NCI-H2029 treated with DMSO at 0.1 percent for 48 hours (cell line): Measurements from ENCODE around the gene THRB.
"Not testable (repeated sequence)": the region's sequence is repeated elsewhere in the genome, so short reads cannot be mapped to it uniquely, and the experiment has no call there.

Source experiments
- DNase-seq: peaks from one replicate; lab custom pipeline; 2025; lab: John Stamatoyannopoulos, UW

Gene THRB

DNA sequence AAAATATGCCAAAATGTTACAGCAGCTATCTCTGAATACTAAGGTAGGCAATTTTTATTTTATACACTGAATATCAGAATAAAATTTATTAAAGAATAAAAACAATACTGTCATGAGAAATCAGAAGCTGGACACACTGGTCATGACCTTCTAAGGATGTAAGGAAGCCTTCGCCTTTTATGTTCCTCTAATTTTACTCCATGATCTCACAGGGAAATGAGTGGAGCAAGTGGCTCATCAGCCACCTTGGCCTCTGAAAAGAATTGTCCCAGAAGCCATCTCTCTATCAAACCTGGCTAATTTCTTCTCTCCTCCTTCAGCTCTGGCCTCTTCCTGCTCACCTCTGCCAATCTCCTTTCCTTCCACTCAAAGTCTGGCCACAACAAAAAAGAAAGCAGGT is 48.6 kb downstream of the THRB start:
- DNase-seq = no peak

DNA sequence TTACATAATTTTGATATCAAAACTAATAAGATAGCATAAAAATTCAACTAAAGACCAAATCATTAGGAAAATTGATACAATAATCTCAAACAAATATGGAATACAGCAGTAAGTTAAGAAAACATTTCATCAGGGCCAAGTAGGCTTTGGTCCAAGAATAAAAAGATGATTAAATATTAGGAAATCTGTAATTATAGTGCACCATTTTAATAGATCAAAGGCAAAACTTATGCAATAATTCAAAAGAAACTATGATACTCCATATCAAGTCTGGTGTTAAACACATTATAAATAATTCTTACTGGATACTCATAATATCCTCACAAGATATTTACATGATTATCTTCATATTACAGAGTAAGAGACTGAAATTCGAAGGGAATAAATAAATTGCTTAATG is 51.2 kb downstream of the THRB start:
- DNase-seq = no peak

DNA sequence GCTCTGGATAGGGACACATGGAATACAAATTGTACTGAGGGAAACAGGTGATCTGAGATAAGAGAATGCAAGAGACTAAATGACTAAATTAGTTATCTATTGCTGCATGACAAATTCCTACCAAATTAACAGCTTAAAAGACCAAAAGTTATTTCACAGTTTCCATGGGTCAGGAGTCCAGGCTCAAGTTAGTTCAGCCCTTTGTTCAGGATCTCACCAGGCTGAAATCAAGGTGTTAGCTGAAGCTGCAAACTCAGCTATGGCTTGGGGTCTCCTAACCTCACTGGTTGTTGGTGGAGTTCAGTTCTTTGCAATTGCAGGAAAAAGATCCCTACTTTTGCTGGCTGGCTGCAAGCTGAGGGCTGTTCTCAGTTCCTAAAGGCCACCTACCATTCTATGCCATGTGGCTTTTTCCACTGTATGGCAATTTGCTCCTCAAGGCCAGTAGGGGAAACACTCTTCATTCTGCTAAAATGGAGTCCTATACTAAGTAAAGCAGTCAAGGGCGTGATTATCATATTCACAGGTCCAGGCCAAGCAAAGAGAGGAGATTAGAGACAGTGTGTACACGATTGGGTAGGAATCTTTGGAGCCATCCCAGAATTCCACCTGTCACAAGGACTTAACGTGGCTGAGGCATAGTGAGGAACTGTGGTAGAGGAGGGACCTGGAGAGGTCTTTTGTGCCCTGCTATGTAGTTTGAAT is 53.7 kb downstream of the THRB start:
- DNase-seq = no peak

DNA sequence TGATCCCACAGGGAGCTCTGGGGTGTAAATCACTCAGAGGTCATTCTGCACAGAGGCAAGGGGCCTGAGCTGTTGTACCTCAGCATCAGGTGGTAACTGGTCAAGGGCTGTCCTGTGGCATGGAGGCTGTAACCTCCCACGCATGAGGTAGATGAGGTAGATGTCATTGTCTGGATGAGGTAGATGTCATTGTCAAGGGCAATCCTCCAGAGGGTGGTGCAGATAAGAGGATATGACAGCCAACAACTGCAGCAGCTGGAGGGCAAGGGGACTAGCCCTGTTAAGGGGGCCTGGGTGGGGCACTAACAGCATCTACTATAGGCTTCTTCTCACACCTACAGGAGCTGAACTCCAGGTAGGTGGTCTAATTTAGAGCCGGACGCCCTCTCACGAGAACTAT is 55.6 kb downstream of the THRB start:
- DNase-seq = no peak

DNA sequence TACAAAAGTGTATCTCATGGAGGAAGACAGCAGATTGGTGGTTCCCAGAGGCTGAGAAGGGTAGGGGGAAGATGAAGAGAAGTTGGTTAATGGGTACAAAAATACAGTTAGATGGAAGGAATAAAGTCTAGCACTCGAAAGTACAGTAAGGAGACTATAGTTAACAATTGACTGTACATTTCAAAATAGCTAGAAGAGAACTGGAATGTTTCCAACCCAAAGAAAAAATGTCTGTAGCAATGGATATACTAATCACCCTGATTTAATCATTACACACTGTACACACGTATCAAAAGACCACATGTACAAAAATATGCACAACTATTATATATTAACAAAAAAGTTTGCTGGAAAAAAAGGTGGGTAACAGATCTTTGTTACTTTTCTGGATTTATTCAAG is 57.3 kb downstream of the THRB start:
- DNase-seq = no peak

DNA sequence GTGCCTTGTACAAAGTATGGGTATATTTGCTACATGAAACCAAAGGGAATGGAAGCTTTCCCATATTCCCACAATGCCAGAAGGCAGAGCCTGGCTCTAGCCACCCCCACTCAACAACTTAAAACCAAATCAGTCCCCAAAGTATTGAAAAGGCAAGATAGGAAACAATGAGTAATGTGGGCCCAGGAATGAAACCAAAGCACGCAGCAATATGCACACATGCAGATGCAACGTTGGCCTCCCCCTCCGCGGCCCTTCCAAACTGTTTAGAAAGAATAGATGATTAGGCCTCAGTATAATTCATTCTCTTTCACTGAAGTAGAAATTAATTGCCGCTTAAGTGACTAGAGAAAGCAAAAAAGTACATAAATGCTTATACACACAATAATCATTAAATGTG is 59.1 kb downstream of the THRB start:
- no peak for DNase-seq

DNA sequence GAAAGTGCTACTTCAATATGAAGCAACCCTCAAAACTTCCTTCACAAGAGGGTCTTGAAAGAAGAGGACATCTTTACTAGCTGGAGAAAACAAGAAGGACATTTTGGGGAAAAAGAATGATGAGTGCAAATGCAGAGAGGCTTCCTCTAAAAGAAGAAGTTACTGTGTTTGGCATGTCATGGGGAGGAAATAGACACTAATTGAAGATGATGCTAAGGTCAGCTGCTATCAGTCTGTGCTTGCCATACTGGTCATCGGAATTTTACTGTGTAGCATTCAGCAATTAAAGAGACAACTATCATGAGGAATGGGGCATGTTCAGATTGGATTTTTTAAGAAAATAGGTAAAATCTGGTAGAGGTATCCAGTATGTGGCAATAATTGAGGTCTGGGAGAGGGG is 60.0 kb downstream of the THRB start:
- DNase-seq = no peak

DNA sequence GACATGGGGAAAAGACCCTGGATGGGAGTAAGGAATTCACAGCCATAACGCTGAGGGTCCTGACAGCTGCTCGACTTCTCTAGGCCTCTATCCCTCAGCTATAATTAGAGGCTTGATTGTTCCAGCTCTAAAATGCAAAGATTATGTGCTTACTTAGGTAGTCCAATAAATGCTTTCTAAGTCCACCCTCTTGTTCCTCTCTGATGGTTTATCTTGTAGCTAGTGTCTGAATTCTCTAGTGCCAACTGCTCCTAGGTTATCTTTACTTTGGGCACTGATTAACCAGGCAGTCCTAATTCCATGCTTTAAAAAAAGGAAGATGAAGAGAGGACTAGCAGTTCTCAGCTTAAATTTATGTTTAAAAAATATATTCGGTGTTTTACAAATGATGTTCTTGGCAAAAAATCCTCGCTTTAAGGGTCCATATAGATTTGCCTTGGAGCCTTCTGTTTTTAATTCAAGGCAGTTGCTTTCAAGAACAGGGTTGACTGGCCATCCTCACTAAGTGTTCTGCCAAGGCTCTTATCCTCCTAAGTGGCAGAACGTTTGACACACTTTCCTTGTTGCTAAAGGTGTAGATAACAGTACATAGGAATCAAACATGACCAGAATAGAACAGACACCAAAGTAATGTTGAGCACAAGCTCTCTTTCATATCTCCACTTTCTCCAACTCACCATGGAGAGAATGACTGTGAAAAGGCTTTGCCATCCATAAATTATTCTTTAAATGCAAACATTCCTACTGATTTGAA is 60.6 kb downstream of the THRB start:
- no peak for DNase-seq

DNA sequence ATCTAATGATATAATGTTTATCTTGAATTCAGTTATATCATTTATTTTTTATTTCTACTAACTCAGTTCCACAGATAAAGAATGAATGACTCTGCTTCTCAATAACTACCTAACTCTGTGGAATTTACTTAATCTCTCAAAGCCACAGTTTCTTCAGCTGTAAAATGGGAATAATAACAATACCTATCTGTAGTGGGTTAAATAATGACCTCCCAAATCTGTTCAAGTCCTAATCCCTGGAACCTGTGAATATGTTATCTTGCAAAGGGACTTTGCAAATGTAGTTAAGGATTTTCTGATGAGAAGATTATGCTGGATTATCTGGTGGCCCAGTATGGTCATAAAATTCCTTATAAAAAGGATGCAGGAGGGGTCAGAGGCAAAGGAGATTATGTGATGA is 61.7 kb downstream of the THRB start:
- no peak for DNase-seq

DNA sequence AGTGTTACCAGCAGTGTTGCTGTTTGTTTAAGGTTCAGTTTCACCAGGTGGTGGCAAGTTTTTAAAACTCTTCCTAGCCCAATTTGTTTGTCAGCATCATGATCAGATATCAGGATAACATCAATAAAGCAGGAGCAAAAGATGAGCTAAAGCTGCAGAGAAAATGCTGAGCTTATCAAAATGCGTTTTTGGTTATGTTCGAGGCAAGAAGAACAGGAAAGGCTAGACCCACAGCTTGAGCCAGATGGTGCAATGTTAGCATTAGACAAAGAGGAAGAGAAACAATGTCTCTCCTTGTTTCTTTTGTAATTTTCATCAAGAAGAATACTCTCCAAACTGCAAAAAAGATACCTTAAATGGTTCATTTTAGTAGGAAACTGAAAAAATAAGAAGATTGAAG is 66.2 kb downstream of the THRB start:
- no peak for DNase-seq

DNA sequence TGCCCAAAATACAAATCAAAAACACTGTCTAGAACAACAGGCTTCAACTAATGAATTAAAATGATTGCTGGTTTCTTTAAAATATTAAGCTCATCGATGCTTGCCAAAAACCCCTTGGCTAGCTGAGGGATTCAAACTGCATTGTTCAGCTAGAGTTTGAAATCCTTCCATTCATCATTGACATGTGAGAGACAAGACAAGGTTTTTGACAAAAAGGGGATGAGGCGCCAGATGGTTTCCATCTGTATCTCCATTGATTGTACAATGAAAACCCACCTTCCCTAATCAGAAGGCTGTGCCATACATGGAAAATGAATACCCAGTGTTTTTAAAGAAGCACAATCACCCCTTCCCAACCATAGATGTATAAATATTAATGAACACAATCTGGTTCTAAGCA is 67.8 kb downstream of the THRB start:
- DNase-seq = no peak

DNA sequence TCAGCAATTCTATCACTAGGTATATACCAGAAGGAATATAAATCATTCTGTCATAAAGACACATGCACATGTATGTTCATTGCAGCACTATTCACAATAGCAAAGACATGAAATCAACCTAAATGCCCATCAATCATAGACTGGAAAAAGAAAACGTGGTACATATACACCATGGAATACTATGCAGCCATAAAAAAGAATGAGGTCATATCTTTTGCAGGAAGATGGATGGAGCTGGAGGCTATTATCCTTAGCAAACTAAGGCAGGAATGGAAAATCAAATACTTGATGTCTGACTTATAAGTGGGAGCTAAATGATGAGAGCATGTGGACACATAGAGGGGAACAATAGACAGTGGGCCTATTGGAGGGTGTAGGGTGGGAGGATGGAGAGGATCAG is 73.8 kb downstream of the THRB start:
- DNase-seq = not testable (repeated sequence)

DNA sequence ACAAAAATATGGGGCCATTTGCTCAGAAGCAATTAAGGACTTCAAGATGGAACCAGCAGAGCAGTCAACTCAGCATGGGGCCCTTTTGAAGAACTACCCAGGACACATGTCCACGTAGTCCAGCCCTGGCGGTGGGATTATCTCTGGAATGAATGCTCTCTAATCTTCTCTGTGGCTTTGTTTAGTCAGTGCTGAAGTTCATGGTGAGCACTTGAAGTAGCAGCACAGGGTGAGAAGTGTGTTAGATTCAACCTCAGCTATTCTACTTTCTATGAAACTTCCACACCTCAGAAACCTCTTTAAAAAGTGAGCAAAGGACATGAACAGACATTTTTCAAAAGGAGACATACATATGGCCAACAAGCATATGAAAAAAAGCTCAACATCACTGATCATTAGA is 74.4 kb downstream of the THRB start:
- no peak for DNase-seq

DNA sequence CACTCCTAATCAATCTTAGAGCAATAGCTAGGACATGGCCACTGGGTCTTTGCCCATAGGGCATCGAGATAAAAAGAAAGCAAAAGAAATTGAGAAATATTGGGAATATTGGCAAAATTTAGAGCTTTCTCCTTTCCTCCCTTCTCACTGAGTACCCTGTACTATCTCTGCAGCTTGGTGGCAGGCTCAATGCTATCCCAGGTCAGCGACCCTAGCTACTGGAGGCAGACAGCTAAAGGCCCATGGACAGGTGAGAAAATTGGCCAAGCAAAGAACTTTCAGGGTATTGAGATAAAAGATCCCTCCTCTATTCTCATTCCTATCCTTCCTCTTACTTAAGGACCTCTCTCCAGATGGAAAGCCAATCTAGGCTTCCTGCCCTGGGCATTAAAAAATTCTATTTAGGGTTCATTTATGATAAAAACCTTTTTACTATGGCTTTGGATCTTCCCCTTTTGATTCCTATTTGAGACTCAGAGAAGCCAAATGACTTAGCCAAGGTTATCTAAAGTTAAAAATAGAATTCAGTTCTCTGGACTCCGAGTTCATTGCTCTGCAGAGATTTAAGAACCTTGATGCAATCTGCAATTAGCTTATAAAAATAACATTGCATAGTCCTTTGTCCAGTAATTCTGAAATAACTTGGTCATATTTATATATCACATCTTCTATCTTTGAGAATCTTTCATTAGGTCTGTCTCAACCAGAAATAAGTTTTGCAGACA is 75.4 kb downstream of the THRB start:
- no peak for DNase-seq

DNA sequence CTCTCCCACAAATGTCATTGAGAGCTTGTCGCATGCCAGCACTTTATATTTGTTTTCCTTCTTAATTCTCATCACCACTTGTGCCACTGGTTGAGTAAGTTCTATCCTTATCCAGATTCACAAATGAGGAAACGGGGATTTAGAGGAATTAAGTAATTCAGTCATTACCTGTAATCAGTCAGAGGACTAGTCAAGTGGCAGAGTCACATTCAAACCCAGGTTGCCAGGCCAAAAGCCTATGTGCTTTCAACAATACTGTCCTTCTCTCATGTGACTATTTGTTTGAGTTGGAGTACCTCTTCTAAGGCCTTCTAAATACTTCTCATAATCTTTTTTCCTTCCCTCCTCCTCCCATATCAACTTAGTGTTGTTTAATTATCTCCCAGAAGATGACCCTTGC is 76.9 kb downstream of the THRB start:
- no peak for DNase-seq

DNA sequence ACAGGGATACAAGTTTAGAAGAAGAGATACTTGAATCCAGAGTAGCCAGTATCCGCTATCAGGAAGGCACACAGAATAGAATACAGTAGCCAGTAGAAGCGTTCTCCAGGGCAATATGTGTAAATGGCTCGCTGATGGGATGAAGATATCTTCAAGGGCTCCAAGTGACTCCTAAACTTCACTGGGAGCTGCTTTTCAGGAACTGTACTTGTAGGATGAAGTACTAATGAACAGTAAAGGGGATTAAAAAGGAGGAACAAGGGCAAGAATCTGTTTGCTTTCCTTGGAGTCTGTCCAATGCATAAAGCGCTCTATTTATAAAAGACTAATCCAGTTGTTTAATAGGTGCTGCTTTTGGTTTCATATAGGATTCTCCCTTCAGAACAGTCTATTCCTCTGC is 78.4 kb downstream of the THRB start:
- DNase-seq = no peak

DNA sequence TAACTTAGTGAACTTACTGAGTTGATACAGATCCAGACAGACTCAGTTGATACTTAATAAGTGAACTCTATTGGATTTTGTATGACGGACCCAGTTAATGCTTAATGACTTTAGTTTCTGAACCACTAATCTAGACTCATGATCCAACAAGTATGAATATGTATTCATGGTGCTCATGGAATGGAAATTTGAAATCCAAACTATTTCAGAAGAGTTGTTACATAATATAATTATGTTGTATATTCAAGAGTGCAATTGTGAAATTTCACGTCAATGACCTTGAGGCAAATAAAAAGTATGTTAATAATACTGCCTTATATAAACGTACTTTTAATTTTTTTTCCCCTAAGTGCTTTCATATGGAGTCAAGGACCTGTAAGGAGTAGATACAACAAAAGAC is 78.8 kb downstream of the THRB start:
- DNase-seq = no peak

DNA sequence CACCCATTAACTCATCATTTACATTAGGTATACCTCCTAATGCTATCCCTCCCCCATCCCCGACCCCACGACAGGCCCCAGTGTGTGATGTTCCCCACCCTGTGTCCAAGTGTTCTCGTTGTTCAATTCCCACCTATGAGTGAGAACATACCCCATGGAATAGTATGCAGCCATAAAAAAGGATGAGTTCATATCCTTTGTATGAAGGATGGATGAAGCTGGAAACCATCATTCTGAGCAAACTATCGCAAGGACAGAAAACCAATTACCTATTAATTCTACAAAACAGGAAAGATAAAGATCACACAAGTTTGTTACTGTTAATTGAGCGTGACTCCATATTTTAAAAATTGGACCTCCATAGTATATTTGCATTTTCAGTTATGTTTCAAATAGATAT is 81.0 kb downstream of the THRB start:
- DNase-seq = not testable (repeated sequence)

DNA sequence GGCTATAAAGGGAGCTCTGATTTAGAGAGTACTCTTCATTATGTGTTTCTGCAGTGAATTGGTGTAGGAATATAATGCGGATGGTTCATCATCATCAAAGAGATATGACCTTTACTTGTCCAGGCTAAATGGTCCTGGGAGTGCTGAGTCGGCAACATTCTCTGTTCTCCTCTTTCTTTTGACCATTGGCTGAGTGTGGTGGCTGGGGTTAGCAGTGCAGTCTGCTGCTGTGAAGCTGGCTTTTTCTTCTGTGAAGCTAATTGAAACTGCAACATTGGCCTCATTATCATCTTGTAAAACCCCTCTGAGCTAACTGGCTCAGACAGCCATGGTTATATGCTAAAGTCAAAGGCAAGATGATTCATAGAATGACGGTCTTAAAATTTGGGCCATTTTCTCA is 83.8 kb downstream of the THRB start:
- no peak for DNase-seq

DNA sequence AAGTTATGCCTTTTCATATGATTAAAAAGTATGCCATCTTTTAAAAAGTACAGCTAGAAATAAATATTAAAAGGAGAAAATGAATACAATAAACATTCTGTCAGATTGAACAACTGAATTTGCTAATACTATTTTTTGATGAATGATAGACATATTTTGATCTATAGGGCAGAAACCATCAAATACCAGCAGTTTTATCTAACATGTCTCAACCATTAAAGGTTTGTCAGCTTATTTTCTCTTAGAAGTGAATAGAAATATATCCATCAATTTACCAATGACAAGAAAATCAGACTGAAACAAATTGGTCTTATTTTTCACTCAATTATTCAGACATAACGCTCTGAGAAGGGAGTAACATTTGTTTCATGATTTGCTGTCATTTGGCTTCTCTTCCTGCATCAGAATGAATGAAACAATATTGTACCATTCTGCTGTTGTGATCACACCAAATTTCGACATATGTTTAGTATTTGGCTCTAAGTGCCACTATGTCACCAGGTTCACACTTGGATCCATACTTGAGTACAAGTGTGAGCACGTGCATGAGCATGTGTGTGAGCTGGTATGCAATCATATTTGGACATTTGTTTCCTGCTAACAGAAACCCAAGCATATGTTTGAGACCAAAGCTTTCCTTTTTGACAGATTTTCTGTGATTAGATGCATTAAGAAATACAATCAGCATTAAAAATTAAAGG is 86.5 kb downstream of the THRB start:
- no peak for DNase-seq

DNA sequence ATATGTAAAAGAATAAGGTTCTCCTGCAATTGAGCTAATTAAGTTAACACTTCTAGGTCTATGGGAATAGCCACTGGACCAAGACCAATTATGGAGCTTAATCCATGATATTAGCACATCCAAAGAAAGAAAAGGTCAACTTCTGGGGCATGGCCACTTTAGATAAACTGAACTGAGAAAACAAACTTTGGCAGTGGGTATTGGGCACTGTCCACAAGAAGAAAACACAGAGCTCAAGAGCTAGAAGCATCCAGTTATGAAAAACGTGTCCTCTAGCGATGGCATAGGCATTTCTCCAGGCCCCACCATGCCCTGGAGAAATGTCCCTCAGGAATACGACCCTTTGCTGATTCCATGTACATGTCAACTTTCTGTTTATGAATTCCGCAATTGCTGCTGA is 87.8 kb downstream of the THRB start:
- no peak for DNase-seq

DNA sequence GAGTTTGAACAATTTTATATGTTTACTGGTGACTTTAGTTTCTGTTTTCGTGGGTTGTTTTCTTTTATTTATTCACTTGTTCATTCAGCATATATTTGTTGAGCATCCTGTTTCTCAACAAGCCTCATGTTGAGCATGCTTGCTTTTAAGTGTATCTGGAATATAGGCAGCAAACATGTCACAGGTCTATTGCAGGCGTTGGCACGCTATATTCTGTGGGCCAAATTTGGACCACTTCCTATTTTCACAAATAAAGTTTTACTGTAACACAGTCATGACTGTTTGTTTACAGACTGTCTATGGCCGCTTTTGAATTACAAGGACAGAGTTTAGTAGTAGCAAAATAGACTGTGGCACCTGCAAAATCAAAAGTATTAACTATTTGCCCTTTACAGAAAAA is 89.6 kb downstream of the THRB start:
- DNase-seq = no peak

DNA sequence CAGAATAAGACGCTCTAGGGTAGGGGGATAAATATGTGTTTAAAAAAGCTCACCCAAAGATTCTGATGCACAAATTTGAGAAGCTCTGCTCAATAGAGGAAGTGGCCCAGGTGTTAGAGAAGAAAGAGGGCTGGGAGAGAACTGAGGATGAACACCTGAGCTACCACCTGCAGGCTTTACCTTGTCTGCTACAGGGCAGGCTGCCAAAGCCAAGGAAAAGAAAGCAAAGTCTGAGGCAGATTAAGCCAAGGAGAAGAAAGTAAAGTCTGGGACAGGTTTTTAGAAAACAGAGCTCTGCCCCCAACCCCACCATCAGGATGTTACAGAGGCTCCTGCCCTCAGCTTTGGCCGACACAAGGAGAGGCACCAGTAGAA is 92.9 kb downstream of the THRB start:
- no peak for DNase-seq
